ENCODE data around the gene ZFP36L2. TPM values are rescaled to one million over a fixed set of nuclear protein-coding genes. Genes with fewer than 3 reads are reported as not detected.
A peak's percentile ranks its signal among the peaks of the same experiment; 100 is the strongest.

The ZFP36L2 gene
- total and polyA plus RNA-seq, 10 of the 15 experiments (the other 5 are each of a cell fraction or from before 2014, with no cell fraction given) = 4.3 to 64.9 (median 19.5) TPM

DNA sequence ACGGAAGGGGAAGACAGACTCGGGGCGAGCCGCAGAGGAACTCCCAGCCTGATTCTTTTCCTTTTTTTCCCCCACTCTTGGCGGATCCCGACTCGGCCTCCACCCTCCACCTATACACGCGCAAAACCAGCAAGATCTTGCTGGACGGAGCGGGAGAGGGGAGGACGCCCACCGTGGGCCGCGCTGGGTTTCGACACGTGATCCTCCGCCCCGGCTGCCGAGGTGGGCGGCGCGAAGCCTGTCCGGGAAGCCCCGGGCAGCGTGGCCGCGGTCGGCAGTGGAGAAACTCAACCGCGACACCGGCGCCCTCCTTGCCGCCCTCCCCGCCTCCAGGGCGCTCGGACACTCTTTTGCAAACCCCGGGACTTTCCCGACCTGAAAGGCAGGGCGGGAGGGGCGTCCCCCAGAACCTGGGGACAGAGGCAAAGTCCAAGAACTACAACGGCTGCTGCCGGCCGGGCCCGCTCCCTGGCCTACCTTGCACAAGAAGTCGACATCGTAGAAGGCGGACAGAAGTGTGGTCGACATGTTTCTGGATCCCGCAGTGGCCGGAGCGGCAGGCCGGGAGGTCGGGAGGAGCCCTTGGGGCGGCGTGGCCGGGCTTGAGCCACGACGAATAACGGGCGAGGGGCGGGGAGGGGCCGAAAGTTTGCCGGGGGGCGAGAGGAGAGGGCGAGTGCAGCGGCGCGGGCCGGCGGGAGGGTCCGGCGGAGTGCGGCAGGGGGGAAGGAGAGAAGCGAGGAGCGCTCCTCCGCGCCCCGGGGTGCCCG lies 433 bp downstream of the ZFP36L2 start (continued):
- TF ChIP-seq, protein P1, sequence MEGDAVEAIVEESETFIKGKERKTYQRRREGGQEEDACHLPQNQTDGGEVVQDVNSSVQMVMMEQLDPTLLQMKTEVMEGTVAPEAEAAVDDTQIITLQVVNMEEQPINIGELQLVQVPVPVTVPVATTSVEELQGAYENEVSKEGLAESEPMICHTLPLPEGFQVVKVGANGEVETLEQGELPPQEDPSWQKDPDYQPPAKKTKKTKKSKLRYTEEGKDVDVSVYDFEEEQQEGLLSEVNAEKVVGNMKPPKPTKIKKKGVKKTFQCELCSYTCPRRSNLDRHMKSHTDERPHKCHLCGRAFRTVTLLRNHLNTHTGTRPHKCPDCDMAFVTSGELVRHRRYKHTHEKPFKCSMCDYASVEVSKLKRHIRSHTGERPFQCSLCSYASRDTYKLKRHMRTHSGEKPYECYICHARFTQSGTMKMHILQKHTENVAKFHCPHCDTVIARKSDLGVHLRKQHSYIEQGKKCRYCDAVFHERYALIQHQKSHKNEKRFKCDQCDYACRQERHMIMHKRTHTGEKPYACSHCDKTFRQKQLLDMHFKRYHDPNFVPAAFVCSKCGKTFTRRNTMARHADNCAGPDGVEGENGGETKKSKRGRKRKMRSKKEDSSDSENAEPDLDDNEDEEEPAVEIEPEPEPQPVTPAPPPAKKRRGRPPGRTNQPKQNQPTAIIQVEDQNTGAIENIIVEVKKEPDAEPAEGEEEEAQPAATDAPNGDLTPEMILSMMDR (IDR thresholded peaks at IDR 0.05 in 2 of 3, conservative IDR thresholded peaks at IDR 0.05 in 1 of 3; ENCODE audit: control insufficient read depth in 2 of 3, extremely low read depth in 1 of 3, insufficient read depth in 1 of 3, low read depth in 3 of 3, low read length in 3 of 3) = no peak
- TF ChIP-seq MTA2 (IDR thresholded peaks at IDR 0.05; ENCODE audit: low read depth) (0 out of 2 replicates have a peak, but pooled peaks have one; percentile 55), DPF2 (IDR thresholded peaks at IDR 0.05) (peak; percentile 73; the same call in 1 of the 2 replicates), CBX5 (IDR thresholded peaks at IDR 0.05; ENCODE audit: low read depth) (no peak), EGR1 (IDR thresholded peaks at IDR 0.05; ENCODE audit: borderline replicate concordance in 1 of 2, low read depth in 2 of 2, low read length in 2 of 2) (peak in 1 of 2 experiments; percentile 62; a peak in 1 of 3 replicates), TBL1XR1 (IDR thresholded peaks at IDR 0.05; ENCODE audit: low read depth, low read length) (peak; percentile 49; the same call in 1 of the 2 replicates), RELA (IDR thresholded peaks at IDR 0.05; ENCODE audit: borderline replicate concordance, partially characterized antibody) (peak; percentile 95), IKZF1 (conservative IDR thresholded peaks at IDR 0.05) (peak; percentile 81), YY1 (IDR thresholded peaks at IDR 0.05; ENCODE audit: low read depth, low read length) (peak; percentile 56; the same call in 1 of the 2 replicates), CUX1 (IDR thresholded peaks at IDR 0.05; ENCODE audit: insufficient replicate concordance, low read depth, low read length) (no peak), MXI1 (IDR thresholded peaks at IDR 0.05; ENCODE audit: low read depth, low read length) (peak; percentile 53; the same call in 1 of the 2 replicates), RFX5 (IDR thresholded peaks at IDR 0.05; ENCODE audit: low read depth, low read length) (no peak), PAX5 (IDR thresholded peaks at IDR 0.05; ENCODE audit: borderline replicate concordance, low read depth, low read length) (peak; percentile 70), HDGF (IDR thresholded peaks at IDR 0.05) (peak; percentile 85; the same call in 1 of the 2 replicates), NR2F1 (conservative IDR thresholded peaks at IDR 0.05) (peak; percentile 41; the same call in 1 of the 2 replicates), MYC (IDR thresholded peaks at IDR 0.05; ENCODE audit: insufficient read depth, insufficient read length, insufficient replicate concordance, low read length, severe bottlenecking) (peak; percentile 29), SIN3A (IDR thresholded peaks at IDR 0.05; ENCODE audit: low read depth, low read length) (no peak; the same call in 1 of the 2 replicates), MEF2A (IDR thresholded peaks at IDR 0.05; ENCODE audit: insufficient read depth, low read depth, low read length) (0 out of 2 replicates have a peak, but pooled peaks have one; percentile 28), ZBED1 (IDR thresholded peaks at IDR 0.05; ENCODE audit: borderline replicate concordance) (peak; percentile 21; the same call in 1 of the 2 replicates), SMAD5 (IDR thresholded peaks at IDR 0.05; ENCODE audit: low read depth) (no peak)
- TF ChIP-seq, protein P2, sequence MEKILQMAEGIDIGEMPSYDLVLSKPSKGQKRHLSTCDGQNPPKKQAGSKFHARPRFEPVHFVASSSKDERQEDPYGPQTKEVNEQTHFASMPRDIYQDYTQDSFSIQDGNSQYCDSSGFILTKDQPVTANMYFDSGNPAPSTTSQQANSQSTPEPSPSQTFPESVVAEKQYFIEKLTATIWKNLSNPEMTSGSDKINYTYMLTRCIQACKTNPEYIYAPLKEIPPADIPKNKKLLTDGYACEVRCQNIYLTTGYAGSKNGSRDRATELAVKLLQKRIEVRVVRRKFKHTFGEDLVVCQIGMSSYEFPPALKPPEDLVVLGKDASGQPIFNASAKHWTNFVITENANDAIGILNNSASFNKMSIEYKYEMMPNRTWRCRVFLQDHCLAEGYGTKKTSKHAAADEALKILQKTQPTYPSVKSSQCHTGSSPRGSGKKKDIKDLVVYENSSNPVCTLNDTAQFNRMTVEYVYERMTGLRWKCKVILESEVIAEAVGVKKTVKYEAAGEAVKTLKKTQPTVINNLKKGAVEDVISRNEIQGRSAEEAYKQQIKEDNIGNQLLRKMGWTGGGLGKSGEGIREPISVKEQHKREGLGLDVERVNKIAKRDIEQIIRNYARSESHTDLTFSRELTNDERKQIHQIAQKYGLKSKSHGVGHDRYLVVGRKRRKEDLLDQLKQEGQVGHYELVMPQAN (conservative IDR thresholded peaks at IDR 0.05) = peak; percentile 34
